ENCODE results near the gene ZDHHC11B.
"Not testable (repeated sequence)": the region's sequence is repeated elsewhere in the genome, so short reads cannot be mapped to it uniquely, and the experiment has no call there.

Gene ZDHHC11B

DNA sequence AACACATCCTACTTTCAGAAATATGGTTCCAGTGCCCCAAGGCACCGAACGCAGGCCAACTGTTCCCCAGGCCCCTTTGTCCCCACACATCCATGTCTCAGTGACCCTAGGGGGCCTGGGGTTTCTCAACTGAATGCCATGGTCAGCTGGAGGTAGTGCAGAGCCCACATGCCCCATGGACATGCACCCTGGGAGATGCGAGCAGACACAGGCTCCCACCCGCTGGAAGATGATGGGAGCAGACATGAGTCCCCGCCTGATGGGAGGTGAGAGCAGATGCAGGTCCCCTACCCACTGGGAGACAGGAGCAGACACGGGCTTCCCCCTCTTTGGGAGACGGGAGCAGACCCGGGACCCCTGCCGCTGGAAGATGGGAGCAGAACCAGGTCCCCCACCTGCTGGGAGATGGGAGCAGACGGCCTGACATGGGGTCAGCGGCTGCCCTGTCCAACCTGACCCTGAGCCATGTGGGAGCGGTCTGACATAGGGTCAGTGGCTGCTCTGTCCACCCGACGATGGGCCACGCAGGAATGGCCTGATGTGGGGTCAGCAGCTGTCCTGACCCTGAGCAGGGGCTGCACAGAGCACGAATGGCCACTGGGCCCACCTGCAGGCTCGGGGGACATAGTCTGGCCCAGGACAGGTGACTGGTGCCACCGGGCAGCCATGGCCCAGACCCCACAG lies 18.4 kb downstream of the ZDHHC11B start:
- Histone ChIP-seq H3K4me1 (no peaks in the 10 kb centered on the region), H3K27me3 (no peaks in the 10 kb centered on the region), H3K36me3 (peaks cover 0 to 32% (median 16%) of the 10 kb centered on the region in 3 donors), H3K9me3 (no peaks in the 10 kb centered on the region), H3K4me3 (no peak overlapping the region), H3K27ac (no peak overlapping the region)
- peak in 1 of 2 donors; percentile 63 for DNase-seq
- intact Hi-C loops (cut with DNase I; ENCODE audit: low total_unique reads) = no loop called here
- no peak for TF ChIP-seq CTCF (IDR thresholded peaks at IDR 0.05)

DNA sequence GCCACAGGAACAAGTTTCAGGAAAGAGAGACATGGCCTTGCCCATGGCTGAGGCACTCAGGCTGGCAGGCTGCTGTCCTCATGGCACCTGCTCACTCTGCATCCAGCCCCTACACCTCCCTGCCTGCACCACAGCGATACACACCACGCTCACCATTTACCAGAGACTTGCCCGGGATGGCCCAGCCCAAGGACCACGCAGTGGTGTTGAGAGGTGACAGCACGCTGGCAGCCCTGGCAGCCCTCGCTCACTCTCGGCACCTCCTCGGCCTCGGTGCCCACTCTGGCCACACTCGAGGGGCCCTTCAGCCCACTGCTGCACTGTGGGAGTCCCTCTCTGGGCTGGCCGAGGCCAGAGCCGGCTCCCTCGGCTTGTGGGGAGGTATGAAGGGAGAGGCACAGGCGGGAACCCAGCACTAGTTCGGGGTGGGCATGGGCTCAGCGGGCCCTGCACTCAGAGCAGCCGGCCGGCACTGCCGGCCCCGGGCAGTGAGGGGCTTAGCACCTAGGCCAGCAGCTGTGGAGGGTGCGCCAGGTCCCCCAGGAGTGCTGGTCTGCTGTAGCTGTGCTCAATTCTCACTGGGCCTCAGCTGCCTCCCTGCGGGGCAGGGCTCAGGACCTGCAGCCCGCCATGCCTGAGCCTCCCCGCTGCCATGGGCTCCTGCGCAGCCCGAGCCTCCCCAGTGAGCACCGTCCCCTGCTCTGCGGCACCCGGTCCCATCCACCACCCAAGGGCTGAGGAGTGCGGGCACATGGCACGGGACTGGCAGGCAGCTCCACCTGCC lies 20.3 kb downstream of the ZDHHC11B start:
- no peaks in the 10 kb centered on the region for H3K9me3 ChIP-seq
- TF ChIP-seq CTCF (IDR thresholded peaks at IDR 0.05) = no peak
- H3K36me3 ChIP-seq = peaks cover 0 to 38% (median 16%) of the 10 kb centered on the region in 3 donors
- peaks cover 0 to 4% (median 0%) of the 10 kb centered on the region in 4 donors for H3K4me1 ChIP-seq
- no peak overlapping the region for H3K27ac ChIP-seq
- H3K4me3 ChIP-seq = no peak overlapping the region
- H3K27me3 ChIP-seq = no peaks in the 10 kb centered on the region
- intact Hi-C loops (cut with DNase I; ENCODE audit: low total_unique reads) = no loop called here
- no peak for DNase-seq

DNA sequence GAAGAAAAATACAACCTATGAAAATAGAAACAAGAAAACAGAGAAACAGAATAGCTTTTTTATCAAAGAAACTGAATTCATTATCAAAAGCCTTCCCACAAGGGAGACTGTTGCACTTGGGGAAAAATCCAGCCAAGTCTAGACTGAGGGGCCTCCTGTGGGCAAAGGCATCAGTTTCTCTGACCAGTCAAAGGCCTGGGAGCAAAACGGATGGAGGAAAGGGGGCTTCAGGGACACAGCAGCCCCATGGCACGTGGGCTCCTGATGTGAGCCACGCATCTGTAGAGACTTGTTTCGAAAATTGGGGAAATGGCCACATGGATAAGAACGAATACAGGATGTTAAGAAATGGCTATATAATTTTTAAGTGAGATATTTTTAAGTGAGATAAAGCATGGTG lies 21.1 kb downstream of the ZDHHC11B start:
- no peak for DNase-seq
- peaks cover 0 to 38% (median 16%) of the 10 kb centered on the region in 3 donors for H3K36me3 ChIP-seq
- no peak for TF ChIP-seq CTCF (IDR thresholded peaks at IDR 0.05)
- peaks cover 0 to 9% (median 2%) of the 10 kb centered on the region in 4 donors for H3K4me1 ChIP-seq
- H3K27me3 ChIP-seq = no peaks in the 10 kb centered on the region
- no peaks in the 10 kb centered on the region for H3K9me3 ChIP-seq
- intact Hi-C loops (cut with DNase I; ENCODE audit: low total_unique reads) = no loop called here
- no peak overlapping the region for H3K4me3 ChIP-seq
- no peak overlapping the region for H3K27ac ChIP-seq

- intact Hi-C loops (cut with DNase I; ENCODE audit: low total_unique reads); H3K27ac ChIP-seq; DNase-seq; H3K4me3 ChIP-seq; H3K27me3 ChIP-seq; H3K9me3 ChIP-seq: not testable (repeated sequence)
- Histone ChIP-seq H3K36me3 (peaks cover 0 to 38% (median 16%) of the 10 kb centered on the region in 3 donors), H3K4me1 (peaks cover 0 to 13% (median 3%) of the 10 kb centered on the region in 4 donors)
Observed at GRCh38 chr5:762996-763395, 21.5 kb downstream of the ZDHHC11B start.

- TF ChIP-seq CTCF (IDR thresholded peaks at IDR 0.05) = no peak
- Histone ChIP-seq H3K9me3 (no peaks in the 10 kb centered on the region), H3K36me3 (peaks cover 0 to 36% (median 16%) of the 10 kb centered on the region in 3 donors), H3K4me3 (no peak overlapping the region), H3K4me1 (peaks cover 0 to 21% (median 8%) of the 10 kb centered on the region in 4 donors), H3K27ac (no peak overlapping the region), H3K27me3 (no peaks in the 10 kb centered on the region)
- DNase-seq = no peak
- intact Hi-C loops (cut with DNase I; ENCODE audit: low total_unique reads) = no loop called here
Observed at GRCh38 chr5:761854-762710, 22.4 kb downstream of the ZDHHC11B start.

Measured in tibial artery (tissue), 4 donors.